Caco-2 (cell line): Measurements from ENCODE around the gene ADAMTSL1. TPM values are rescaled to one million over a fixed set of nuclear protein-coding genes. Genes with fewer than 3 reads are reported as not detected.

Source experiments
- BruUV-seq: library from RNA; stranded (reverse); fragments of 400-500 nt; replicated peaks from 2 replicates; lab custom pipeline; 2021; lab: Mats Ljungman, UMichigan
- CTCF ChIA-PET: fragments of 300-600 bp; sonication (Branson Sonifier 250); formaldehyde crosslinking; loops from one replicate; lab custom pipeline; 2022; ENCODE audit warnings: antibody characterized with exemption; lab: Charles Lee
- POLR2A ChIA-PET: fragments of 300-600 bp; sonication (Branson Sonifier 250); formaldehyde crosslinking; loops from one replicate; lab custom pipeline; 2022; ENCODE audit warnings: antibody characterized with exemption; lab: Charles Lee
- DNase-seq, 2 experiments: peaks; one replicate each; pipeline versions ENCODE4 v3.0.0 to v3.0.0-alpha.2; 2020 to 2022
- H3K27me3 ChIP-seq: replicated peaks from 2 replicates; pipeline ENCODE4 v1.6.0; 2011; ENCODE audit warnings: low read length; ENCODE audit not compliant: control insufficient read depth, insufficient read depth
- H3K36me3 ChIP-seq: 2 replicates; pipeline ENCODE4 v1.5.1; 2011; ENCODE audit warnings: low read length; ENCODE audit not compliant: control insufficient read depth, insufficient read depth
- H3K4me1 ChIP-seq: fragments of 250-450 bp; sonication (Bioruptor Pico); 2 replicates; pipeline ENCODE4 v1.5.1; 2020; ENCODE audit warnings: mild to moderate bottlenecking
- H3K4me3 ChIP-seq: 2 replicates; pipeline ENCODE4 v1.5.1; 2011; ENCODE audit warnings: low read depth, mild to moderate bottlenecking, control low read depth, low read length
- H3K9me3 ChIP-seq: fragments of 250-450 bp; sonication (Bioruptor Pico); 2 replicates; pipeline ENCODE4 v1.5.1; 2020; ENCODE audit warnings: mild to moderate bottlenecking, moderate library complexity
- H3K27ac Mint-ChIP-seq: one replicate; pipeline ENCODE4 v1.8.0; 2022; ENCODE audit warnings: mixed read lengths; ENCODE audit not compliant: unreplicated experiment
- H3K27me3 Mint-ChIP-seq: one replicate; pipeline ENCODE4 v1.8.0; 2022; ENCODE audit warnings: mixed read lengths; ENCODE audit not compliant: insufficient read depth, unreplicated experiment
- H3K36me3 Mint-ChIP-seq: one replicate; pipeline ENCODE4 v1.8.0; 2022; ENCODE audit warnings: mild to moderate bottlenecking, mixed read lengths; ENCODE audit not compliant: insufficient read depth, unreplicated experiment
- H3K4me1 Mint-ChIP-seq: one replicate; pipeline ENCODE4 v1.8.0; 2022; ENCODE audit warnings: low read depth, mixed read lengths; ENCODE audit not compliant: unreplicated experiment
- H3K4me3 Mint-ChIP-seq: one replicate; pipeline ENCODE4 v1.8.0; 2022; ENCODE audit warnings: mild to moderate bottlenecking, moderate library complexity, mixed read lengths; ENCODE audit not compliant: unreplicated experiment
- H3K9me3 Mint-ChIP-seq: one replicate; pipeline ENCODE4 v1.8.0; 2022; ENCODE audit warnings: mixed read lengths; ENCODE audit not compliant: unreplicated experiment
- intact Hi-C: fragments of 100-400 bp; cut with micrococcal nuclease; formaldehyde crosslinking; loops from one replicate; pipeline ENCODE4 v1.10.0; 2022; ENCODE audit not compliant: unreplicated experiment
- total RNA-seq: library from RNA; stranded (reverse); gene quantifications from 2 replicates; pipeline ENCODE4 v1.2.3, GENCODE V29; 2022
- TF ChIP-seq, protein P1 (sequence below), 2 experiments: fragments of 200-600 bp in 1 of 2; IDR thresholded peaks; 1 replicate in 1 of 2; 2 replicates in 1 of 2; pipeline versions ENCODE4 v1.5.1 to v1.8.0; 2011 to 2022; ENCODE audit warnings: antibody characterized with exemption in 1 of 2, control low read depth in 1 of 2, inconsistent platforms in 1 of 2, low read depth in 1 of 2, low read length in 1 of 2, mild to moderate bottlenecking in 1 of 2, moderate library complexity in 1 of 2; ENCODE audit not compliant: insufficient read depth in 1 of 2, severe bottlenecking in 1 of 2, unreplicated experiment in 1 of 2

The ADAMTSL1 gene
- total RNA-seq, 1 experiment from 2014 or later: not detected

DNA sequence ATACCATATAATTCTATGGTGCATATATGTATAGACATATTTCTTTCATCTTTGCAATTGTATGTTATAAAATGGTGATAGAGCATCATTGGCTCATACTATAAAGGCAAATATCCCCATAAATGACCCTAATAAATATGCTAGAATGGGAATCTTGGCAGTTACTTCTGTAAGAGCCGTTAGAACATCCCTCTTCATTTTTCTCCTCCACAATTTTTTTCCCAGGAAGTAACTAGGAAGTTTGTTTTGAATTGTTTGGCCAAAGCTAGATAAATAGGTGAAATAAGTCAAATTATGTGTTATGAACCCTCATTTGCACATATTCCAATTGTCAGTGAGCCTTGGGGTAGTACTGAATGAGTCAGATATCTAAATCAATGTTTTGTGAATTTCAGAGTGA is 209.9 kb downstream of the ADAMTSL1 start:
- Mint-ChIP-seq H3K27me3 (peaks cover 3% of the 10 kb centered on the region), H3K4me3 (no peak overlapping the region), H3K36me3 (no peaks in the 10 kb centered on the region), H3K9me3 (no peaks in the 10 kb centered on the region), H3K4me1 (no peaks in the 10 kb centered on the region), H3K27ac (no peak overlapping the region)
- H3K36me3 ChIP-seq: no peaks in the 10 kb centered on the region
- H3K9me3 ChIP-seq: no peaks in the 10 kb centered on the region
- no peak for DNase-seq
- TF ChIP-seq, protein P1, sequence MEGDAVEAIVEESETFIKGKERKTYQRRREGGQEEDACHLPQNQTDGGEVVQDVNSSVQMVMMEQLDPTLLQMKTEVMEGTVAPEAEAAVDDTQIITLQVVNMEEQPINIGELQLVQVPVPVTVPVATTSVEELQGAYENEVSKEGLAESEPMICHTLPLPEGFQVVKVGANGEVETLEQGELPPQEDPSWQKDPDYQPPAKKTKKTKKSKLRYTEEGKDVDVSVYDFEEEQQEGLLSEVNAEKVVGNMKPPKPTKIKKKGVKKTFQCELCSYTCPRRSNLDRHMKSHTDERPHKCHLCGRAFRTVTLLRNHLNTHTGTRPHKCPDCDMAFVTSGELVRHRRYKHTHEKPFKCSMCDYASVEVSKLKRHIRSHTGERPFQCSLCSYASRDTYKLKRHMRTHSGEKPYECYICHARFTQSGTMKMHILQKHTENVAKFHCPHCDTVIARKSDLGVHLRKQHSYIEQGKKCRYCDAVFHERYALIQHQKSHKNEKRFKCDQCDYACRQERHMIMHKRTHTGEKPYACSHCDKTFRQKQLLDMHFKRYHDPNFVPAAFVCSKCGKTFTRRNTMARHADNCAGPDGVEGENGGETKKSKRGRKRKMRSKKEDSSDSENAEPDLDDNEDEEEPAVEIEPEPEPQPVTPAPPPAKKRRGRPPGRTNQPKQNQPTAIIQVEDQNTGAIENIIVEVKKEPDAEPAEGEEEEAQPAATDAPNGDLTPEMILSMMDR (IDR thresholded peaks at IDR 0.05; ENCODE audit: insufficient read depth in 1 of 2, low read depth in 1 of 2, low read length in 1 of 2, severe bottlenecking in 1 of 2, unreplicated experiment in 1 of 2): no peak
- H3K4me3 ChIP-seq: no peak overlapping the region
- H3K4me1 ChIP-seq: no peaks in the 10 kb centered on the region
- H3K27me3 ChIP-seq: no peaks in the 10 kb centered on the region
- ChIA-PET POLR2A (no interaction called here), CTCF (no interaction called here)
- BruUV-seq: no TSS peak
- intact Hi-C loops: no loop called here

DNA sequence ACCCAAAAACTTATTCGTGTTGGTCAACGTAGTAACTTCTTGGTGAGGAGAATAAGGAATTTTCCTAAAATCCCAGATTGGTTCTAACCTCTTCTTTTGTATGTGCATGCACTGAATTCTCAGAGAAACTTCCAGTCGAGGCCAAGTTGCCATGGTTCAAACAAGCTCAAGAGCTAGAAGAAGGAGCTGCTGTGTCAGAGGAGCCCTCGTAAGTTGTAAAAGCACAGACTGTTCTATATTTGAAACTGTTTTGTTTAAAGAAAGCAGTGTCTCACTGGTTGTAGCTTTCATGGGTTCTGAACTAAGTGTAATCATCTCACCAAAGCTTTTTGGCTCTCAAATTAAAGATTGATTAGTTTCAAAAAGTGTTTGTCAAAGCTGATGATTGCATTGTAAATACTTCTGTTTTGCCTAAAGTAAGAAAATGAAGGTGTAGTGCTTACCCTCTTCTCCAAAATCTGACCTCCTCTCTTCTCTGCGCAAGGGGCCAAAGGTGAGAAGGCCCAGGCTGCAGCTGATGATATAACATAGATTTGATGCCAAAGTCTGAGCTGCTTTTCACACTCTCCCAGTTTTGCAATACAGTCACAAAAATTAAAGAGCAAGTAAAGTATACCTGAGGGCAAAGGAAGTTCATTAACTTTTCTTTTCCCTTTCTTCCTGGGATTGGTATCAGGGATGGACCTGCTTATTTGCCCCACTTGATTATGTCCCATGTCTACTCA is 210.8 kb downstream of the ADAMTSL1 start:
- H3K9me3 ChIP-seq: no peaks in the 10 kb centered on the region
- no peak for DNase-seq
- no peaks in the 10 kb centered on the region for H3K27me3 ChIP-seq
- CTCF ChIA-PET: no interaction called here
- intact Hi-C loops: no loop called here
- Mint-ChIP-seq H3K27ac (no peak overlapping the region), H3K36me3 (no peaks in the 10 kb centered on the region), H3K4me1 (no peaks in the 10 kb centered on the region), H3K4me3 (no peak overlapping the region), H3K9me3 (no peaks in the 10 kb centered on the region), H3K27me3 (peaks cover 5% of the 10 kb centered on the region)
- BruUV-seq: no TSS peak
- TF ChIP-seq, protein P1 (IDR thresholded peaks at IDR 0.05; ENCODE audit: insufficient read depth in 1 of 2, low read depth in 1 of 2, low read length in 1 of 2, severe bottlenecking in 1 of 2, unreplicated experiment in 1 of 2): no peak
- no peaks in the 10 kb centered on the region for H3K4me1 ChIP-seq
- H3K4me3 ChIP-seq: no peak overlapping the region
- H3K36me3 ChIP-seq: no peaks in the 10 kb centered on the region
- POLR2A ChIA-PET: no interaction called here

DNA sequence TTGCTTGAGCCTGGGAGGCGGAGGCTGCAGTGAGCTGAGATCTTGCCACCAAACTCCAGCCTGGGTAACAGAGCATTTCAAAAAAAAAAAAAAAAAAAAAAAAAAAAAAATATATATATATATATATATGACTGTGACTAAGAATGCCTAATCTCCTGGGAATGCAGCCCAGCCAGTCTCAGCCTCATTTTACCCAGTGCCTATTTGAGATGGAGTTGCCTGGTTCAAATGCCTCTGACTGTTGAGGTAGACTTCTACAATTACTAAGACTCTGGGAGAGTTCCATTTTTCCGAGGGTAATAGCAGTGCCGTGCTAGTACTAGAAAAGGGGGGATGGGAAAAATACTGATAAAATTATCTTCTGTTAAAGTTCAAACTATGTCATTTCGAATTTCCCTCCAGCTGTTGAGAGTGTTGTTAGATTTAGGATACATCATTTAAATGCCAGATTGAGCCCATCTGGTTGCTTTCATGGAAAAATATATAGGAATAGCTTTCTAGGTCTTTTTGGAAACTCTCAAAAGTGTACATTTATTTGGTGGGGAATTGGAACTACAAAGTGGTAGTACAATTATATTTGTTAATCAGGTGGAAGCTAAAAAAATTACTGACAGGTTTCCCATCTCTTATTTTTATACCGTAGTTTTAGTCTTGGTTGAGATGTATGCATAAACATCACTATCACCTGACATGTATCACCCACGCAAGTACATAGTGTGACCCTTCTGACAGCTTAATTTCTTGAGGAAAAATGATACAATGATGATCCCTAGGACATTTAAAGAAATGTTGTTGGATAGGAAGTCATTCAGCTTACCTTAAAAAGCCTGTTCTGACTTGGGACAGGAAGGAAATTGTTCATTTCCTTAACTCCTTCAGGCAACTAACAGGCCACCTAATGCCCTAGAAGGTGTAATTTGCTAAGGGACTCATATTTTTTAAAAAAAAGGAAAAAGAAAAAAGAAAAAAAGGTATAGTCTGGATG is 214.9 kb downstream of the ADAMTSL1 start:
- H3K4me1 ChIP-seq: no peaks in the 10 kb centered on the region
- no peaks in the 10 kb centered on the region for H3K36me3 ChIP-seq
- ChIA-PET POLR2A (no interaction called here), CTCF (no interaction called here)
- Mint-ChIP-seq H3K36me3 (no peaks in the 10 kb centered on the region), H3K27me3 (peaks cover 2% of the 10 kb centered on the region), H3K9me3 (no peaks in the 10 kb centered on the region), H3K4me1 (no peaks in the 10 kb centered on the region), H3K4me3 (no peak overlapping the region), H3K27ac (no peak overlapping the region)
- H3K9me3 ChIP-seq: no peaks in the 10 kb centered on the region
- H3K4me3 ChIP-seq: no peak overlapping the region
- BruUV-seq: no TSS peak
- no peak for DNase-seq
- TF ChIP-seq, protein P1 (IDR thresholded peaks at IDR 0.05; ENCODE audit: insufficient read depth in 1 of 2, low read depth in 1 of 2, low read length in 1 of 2, severe bottlenecking in 1 of 2, unreplicated experiment in 1 of 2): no peak
- H3K27me3 ChIP-seq: no peaks in the 10 kb centered on the region
- intact Hi-C loops: no loop called here
